ENCODE data around the gene CREBL2.
"Not testable (repeated sequence)": the region's sequence is repeated elsewhere in the genome, so short reads cannot be mapped to it uniquely, and the experiment has no call there.

Gene CREBL2

DNA sequence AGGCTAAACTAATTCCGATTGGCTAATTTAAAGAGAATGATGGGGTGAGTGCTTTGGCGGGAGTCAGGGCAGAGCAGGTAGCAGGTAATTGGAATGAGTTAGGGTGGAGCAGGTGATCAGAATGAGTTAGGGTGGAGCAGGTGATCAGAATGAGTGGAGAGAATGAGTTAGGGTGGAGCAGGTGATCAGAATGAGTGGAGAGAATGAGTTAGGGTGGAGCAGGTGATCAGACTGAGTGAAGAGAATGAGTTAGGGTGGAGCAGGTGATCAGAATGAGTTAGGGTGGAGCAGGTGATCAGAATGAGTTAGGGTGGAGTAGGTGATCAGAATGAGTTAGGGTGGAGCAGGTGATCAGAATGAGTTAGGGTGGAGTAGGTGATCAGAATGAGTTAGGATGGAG is 15.7 kb upstream of the CREBL2 start:
- in situ Hi-C loops (cut with MboI; ENCODE audit: low sequenced_read_pairs), result not testable (repeated sequence)

DNA sequence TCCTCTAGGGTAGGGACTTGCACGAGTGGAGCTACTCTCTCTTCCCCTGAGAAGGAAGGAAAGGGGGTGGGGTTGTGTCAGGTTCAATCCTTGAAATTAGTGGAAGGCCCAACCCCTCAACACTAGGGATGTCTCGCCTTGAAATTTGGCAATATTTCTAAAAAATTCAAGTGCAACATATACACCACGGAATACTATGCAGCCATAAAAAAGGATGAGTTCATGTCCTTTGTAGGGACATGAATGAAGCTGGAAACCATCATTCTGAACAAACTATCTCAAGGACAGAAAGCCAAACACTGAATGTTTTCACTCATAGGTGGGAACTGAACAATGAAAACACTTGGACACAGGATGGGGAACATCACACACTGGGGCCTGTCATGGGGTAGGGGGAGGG is 15.1 kb upstream of the CREBL2 start:
- in situ Hi-C loops (cut with MboI; ENCODE audit: low sequenced_read_pairs), result not testable (repeated sequence)

DNA sequence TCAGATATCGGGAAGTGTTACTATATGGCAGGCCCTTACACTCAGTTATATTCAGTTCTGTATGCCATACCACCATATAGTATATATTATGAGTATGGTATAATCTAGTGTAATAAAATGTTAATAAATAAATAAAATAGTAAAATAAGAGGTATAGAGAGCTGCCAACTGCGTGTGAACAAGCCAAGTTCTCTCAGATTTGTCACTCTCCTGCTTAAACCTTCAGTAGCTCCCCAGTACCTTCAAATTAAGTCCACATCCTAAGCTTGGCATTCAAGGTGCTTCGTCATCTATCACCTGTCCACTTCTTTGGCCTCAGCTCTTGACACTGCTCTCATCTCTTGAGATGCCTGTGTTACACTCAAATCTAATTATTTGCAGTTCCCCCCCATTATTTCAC is 12.8 kb upstream of the CREBL2 start:
- in situ Hi-C loops (cut with MboI; ENCODE audit: low sequenced_read_pairs), result no loop called here

DNA sequence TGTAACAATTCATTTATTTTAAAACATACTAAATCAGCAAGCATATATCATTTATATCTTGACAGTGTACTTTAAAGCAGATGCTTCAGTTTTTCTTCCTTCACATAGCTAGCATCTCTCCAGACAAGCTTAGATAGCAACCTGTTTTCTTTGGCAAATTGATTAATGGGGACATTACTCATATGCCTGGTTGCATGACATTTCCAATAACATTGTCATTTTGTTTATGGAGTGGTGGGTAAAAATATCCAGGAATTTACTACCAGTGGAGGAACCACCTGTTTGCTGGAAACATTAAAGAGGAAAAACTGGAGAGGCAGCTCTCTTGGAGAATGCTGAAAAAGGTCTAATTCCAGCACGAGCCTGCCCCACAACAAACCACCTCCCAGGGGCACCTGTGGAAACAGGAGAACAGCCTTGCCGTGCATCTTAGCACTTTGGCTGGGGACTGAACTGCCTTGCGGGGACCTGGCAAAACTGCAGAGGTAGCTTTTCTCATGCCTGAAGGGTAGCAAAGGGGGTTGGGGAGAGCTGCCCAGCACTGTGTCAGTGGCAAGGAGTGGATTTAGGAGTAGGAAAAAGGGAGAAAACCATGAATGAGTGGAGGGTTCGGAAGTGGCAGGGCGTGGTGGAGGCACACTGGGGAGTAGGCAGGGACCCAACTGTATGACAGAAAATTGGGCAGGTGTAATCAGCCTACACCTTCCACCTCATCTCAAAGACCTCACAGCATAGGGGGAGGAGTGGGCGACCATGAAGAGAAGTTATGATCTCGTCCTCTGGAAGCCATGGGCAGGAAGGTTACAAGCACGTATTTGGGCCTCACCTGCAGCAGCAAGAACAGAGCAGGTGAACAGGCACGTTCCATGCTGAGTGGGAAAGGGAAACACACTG is 11.7 kb upstream of the CREBL2 start:
- in situ Hi-C loops (cut with MboI; ENCODE audit: low sequenced_read_pairs), result no loop called here

DNA sequence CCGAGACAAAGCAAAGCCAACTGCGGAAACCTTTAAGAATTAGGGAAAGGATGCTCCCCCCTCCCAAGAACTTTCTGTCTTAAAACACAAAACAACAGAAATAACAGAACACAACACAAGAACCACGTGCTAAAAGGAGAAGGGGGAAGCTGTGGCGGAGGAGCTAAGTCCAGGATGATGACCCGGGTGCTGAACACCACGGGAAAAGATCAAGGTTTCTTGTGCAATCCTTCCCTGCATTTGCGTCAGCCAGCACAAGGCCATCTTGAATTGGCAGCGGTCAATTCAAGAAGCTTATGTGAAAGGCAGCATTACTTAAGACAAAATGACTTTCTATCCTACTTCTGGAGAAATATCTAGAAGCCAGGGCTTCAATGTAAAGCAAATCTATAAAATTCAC is 11.0 kb upstream of the CREBL2 start:
- in situ Hi-C loops (cut with MboI; ENCODE audit: low sequenced_read_pairs), result no loop called here

DNA sequence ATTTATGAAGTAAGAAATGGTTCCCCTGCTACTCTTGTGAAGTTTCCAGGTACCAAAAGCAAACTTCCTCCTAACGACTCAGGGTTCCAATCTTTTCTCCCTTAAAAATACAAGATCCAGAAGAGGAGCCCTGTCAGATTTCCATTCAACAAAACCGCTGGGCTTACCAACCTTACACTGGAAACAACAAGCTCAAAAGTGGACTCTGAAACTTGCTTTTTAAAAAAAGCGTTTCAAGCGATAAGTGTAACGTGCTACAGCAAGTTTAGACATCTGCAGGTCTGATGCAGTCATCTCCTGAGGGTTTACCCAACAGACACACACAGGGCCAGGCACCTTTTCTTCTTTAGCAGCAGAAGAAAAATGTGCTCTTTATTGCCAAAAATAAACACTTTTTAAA is 6.9 kb upstream of the CREBL2 start:
- in situ Hi-C loops (cut with MboI; ENCODE audit: low sequenced_read_pairs), result no loop called here

DNA sequence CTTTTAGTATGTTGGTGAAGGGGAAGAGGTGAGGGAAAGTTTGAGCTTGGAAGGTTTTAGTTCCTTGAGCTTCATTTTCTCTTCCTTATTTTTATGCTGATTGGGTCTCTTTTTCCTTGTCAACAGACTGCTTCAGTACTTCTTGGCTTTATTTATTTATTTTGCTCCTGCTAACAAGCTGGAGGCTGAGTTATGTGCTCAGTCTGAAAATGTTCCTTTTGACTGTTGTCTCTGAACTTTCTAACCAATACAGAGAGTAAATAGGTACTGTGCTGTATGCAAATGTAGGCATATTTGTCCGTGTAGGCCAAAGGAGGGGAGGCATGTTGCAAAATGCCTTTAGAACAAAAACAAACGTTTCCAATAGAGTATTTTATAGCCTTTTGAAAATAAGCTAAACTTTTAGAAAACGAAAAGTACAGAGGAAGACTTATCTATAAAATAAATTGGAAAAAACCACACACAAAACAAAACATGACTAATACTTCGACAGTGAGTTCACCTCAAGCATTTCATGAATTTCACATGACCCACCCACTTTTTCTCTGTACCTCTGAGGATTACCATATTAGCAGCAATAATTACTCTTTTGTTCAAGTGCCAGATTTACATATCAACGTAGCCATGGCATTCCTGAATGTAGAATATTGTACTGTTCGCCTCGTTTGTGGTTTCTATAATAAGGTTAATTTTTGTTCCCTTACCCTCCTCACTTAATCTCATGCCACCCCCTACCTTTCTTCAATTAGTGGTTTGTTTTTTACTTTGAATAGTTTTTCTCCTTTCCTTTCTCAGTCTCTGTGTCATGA is 4.7 kb upstream of the CREBL2 start:
- in situ Hi-C loops (cut with MboI; ENCODE audit: low sequenced_read_pairs), result no loop called here

DNA sequence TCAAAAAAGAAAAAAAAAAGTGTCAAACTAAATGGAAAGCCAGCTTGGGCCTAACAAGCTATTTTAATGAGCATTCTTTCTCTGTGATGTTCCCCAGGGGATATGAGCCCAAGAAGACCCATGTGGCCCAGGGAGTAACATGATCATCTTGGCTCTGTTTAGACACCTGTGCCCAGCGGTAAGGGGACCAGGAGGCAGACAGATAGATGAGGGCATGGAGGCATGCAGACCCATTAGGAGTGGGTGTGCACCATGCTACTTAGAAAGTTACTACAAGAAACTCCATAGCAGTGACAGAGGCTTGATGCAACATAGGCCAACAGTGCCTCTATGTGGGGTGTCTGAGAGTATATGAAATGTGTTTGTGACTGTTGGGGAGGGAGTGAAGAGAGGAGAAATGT is 3.1 kb upstream of the CREBL2 start:
- in situ Hi-C loops (cut with MboI; ENCODE audit: low sequenced_read_pairs), result no loop called here

DNA sequence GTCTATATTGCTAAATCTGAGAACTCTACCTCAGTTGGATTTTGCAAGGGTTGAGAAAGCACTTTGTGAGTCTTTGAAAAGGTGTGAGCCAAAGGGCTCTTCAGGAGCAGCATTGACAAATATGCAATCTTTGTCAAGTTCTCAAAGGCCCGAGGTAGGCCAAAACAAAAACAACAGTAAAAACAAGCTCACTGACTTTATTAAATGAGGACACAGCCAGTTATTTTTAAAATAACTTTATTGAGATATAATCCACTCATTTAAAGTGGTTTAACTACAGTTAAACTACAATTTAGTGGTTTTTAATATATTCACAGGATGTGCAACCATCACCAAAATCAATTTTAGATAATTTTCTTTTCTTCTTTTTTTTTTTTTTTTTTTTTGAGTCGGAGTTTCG is 2.0 kb upstream of the CREBL2 start:
- in situ Hi-C loops (cut with MboI; ENCODE audit: low sequenced_read_pairs), result no loop called here

DNA sequence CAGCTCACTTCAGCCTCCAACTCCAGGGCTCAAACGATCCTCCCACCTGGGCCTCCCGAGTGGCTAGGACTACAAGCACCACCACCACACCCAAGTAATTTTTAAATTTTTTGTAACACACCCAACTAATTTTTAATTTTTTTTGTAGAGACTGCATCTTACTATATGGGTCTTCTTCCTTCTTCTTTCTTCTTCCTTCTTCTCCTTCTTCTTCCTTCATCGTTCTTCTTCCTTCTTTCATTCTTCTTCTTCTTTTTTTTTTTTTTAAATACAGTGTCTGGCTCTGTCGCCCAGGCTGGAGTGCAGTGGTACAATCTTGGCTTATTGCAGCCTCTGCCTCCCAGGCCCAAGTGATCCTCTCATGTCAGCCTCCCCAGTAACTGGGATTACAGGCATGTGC is 965 bp upstream of the CREBL2 start:
- in situ Hi-C loops (cut with MboI; ENCODE audit: low sequenced_read_pairs), result no loop called here

DNA sequence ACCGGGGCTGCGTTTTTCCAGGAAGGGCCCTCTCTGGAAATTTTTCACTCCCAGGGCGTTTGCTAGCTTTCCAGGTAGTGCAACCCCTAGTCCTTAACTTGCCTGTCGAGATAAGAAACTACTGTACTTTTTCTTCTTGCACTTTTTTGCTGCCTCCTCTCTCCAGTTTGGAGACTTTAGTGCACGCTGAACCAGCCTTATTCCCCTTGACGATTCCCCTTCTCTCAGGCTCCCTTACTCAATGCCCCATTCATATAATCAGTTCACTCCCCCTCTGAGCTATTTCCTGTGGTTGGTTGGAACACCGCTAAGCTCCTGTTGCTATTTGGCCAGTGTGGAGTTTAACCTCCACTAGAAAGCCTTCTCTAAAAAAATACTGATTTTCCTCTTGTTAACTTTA is 682 bp downstream of the CREBL2 start:
- in situ Hi-C loops (cut with MboI; ENCODE audit: low sequenced_read_pairs), result no loop called here

DNA sequence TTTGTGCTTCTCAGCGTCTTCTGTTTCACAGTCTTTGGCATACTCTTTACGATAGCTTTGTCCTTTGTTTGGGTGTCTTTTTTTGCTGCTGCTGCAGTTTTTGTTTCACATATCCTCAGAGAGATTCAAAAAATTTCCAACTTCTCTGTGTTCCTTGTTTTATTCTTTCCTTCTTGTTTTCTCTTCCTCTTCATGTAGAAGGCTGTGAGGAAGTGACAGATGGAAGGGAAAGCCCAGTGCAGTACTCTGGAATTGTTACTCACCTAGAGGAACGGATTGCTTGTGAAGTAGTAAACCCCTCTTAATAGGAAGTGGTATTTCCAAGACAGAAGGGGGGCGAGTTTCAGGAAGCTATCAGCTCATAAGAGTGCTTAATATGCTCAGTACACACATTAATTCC is 1.7 kb downstream of the CREBL2 start:
- in situ Hi-C loops (cut with MboI; ENCODE audit: low sequenced_read_pairs), result no loop called here

DNA sequence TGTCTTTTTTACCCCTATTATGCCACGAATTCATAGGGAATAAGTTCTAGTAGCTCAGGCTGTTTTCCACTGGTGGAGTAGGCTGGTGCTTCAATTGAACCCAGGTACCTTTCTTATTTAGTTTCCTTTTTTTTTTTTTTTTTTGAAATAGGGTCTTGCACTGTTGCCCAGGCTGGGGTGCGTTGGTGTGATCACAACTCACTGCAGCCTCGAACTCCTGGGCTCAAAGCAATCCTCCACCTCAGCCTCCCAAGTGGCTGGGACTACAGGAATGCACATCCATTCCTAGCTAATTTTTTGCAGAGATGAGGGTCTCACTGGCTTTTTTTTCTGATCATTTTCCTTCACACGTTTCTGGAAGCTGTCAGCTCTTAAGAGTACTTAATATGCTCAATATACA is 2.7 kb downstream of the CREBL2 start:
- in situ Hi-C loops (cut with MboI; ENCODE audit: low sequenced_read_pairs), result no loop called here

DNA sequence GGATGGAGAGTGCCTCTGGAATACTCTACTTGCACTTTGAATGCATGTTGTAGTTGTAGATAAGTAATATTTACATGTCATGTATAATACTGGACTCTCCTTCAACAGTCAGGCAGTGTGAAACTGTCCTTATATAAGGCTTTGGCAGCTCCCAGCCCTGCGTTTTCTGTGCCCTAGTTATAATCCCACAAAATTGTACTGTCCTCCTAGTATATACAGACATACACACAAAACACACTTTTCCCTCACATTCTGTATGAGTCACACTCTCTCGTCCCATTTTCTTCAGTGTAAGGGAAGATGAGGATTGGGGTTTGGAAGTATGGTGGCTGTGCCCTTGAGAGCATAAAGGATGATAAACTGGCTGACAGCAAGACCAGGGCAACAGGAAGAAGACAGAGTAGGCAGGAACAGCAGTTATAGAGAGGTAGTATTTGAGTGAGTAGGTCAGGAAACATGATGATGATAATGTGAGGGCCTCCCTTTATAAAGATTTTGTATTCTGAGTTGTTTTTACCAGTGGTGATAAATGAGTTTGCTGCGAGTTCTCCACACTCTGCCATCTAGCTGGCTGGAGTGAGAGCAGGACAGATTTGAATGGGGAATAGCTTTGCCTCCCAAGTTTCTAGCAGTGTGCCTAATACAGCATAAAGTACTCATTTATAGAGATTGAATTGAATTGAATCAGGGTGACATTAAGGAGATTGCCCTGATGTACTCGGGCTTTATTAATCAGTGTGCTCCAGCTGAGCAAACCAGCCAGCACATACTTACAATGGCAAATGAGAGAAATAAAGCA is 5.0 kb downstream of the CREBL2 start:
- in situ Hi-C loops (cut with MboI; ENCODE audit: low sequenced_read_pairs), result no loop called here

DNA sequence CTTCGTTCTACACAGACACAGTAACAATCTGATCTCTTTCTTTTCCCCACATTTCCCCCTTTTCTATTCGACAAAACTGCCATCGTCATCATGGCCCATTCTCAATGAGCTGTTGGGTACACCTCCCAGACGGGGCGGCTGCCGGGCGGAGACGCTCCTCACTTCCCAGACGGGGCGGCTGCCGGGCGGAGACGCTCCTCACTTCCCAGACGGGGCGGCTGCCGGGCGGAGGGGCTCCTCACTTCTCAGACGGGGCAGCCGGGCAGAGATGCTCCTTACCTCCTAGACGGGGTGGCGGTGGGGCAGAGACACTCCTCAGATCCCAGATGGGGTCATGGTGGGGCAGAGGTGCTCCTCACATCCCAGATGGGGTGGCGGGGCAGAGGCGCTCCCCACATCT is 6.4 kb downstream of the CREBL2 start:
- in situ Hi-C loops (cut with MboI; ENCODE audit: low sequenced_read_pairs), result not testable (repeated sequence)

DNA sequence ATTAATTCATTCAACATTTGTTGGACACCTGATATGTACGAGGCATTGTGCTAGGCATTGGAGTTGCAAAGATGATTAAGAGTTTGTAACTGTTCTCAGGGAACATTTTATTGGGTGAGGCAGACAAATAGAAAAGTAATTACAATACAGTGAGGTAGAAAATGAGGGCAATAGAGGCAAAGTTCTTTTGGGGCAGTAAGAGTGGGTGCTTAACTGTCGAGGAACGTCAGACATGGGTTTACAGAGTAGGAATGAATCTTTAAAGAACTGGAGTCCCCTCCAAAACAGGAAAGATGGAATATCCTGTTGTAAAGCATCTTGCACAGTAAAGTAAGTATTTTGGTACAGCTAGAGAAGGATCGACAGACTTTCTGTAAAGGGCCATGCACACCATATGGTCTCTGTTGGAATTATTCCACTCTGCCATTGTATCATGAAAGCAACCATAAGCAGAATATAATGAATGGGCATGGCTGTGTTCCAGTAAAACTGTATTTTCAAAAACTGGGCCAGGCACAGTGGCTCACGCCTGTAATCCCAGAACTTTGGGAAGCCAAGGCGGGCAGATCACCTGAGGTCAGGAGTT is 9.1 kb downstream of the CREBL2 start:
- in situ Hi-C loops (cut with MboI; ENCODE audit: low sequenced_read_pairs), result no loop called here

DNA sequence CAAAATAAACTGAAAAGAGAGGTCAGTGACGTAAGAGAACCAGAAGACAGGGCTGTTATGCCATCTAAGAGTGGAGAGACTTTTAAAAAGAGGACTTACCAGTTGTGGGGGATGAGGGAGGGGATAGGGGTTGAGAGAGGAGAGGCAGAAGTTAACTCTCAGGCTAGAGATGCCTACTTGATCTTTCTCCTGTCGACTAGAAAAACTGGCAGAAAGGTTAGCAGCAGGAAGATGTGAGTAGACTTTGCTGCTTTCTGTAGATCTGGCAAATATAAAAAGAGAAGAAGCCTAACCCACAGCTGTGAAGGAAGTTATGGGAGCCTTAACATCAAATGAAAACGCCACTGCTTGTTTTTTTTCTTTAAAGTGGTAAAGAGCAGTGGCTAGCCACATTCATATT is 10.7 kb downstream of the CREBL2 start:
- in situ Hi-C loops (cut with MboI; ENCODE audit: low sequenced_read_pairs), result no loop called here

DNA sequence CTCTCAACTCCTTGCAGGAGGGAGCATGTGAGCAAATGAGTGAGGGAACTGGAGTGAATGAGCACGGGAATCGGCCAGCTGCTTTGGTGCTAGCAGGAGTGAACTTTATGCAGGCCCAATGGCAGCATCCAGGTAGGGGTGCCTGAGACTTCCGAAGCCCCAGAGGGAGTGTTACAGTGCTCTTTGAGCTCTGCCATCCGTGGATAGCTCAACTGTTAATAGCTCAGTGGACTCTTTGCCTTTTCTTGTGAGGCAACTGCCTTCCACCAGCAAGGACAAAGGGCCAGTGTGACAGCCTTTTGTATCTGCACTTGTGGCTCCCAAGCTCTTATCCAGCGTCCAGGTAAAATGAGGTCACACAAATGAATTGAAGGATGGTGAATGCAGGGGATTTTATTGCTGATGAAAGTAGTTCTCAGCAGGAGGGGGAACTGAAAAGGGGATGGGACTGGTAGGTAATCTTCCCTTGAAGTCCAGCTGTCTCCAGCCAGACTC is 12.9 kb downstream of the CREBL2 start:
- in situ Hi-C loops (cut with MboI; ENCODE audit: low sequenced_read_pairs), result no loop called here

DNA sequence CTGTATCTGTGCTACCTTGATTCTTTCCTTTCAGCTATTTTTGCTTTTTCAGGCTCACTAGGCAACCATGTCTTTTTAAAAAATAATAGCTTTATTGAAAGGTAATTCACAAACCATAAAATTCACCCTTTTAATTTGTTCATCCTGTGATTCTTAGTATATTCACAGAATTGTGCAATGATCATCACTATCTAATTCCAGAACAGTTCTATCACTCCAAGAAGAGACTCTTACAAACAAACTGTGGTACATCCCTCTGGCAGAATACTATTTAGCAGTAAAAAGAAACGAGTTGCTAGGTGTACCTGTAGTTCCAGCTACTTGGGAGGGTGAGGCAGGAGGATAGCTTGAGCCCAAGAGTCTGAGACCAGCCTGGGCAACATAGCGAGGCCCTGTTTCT is 14.8 kb downstream of the CREBL2 start:
- in situ Hi-C loops (cut with MboI; ENCODE audit: low sequenced_read_pairs), result no loop called here

DNA sequence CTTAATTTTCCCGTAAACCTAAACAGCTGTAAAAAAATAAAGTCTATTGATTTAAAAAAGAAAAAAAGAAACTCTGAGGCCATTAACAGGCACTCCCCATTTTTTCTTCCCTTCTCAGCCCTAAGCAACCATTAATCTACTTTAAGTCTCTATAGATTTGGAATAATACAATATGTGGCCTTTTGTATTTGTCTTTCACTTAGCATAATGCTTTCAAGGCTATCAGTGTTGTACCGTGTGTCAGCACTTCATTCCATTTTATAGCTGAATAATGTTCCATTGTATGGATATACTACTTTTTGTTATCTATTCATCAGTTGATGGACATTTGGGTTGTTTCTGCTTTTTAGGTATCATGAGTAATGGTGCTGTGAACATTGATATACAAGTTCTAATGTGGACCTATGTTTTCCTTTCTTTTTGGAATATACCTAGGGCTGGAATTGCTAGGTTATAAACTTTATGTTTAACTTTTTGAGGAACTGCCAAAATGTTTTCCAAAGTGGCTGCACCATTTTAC is 15.7 kb downstream of the CREBL2 start:
- in situ Hi-C loops (cut with MboI; ENCODE audit: low sequenced_read_pairs), result no loop called here

DNA sequence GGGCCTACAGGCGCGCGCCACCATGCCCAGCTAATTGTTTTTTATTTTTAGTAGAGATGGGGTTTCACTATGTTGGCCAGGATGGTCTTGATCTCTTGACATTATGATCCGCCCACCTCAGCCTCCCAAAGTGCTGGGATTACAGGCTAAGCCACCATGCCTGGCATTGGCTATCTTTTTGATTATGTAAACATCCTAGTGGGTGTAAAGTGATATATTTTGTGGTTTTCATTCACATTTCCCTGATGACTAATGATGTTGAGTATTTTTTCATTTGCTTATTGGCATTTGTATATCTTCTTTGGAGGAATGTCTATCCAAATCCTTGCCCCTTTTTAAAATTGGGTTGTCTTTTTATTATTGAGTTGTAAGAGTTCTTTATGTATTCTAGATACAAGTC is 16.3 kb downstream of the CREBL2 start:
- in situ Hi-C loops (cut with MboI; ENCODE audit: low sequenced_read_pairs), result no loop called here
